Neuronal stem cell (in vitro differentiated cells): ENCODE results near the gene RPRD2.

Experiments used
- DNase-seq: peaks from one replicate; pipeline ENCODE4 v3.0.0-alpha.2; 2013; ENCODE audit warnings: low spot score
- H2AFZ ChIP-seq: one replicate; pipeline ENCODE4 v1.6.1; 2013; ENCODE audit warnings: mild to moderate bottlenecking, low read length, inconsistent platforms
- H2AK5ac ChIP-seq: 2 replicates; pipeline ENCODE4 v1.6.1; 2013; ENCODE audit warnings: low read depth, mild to moderate bottlenecking, inconsistent platforms, low read length, moderate library complexity, mixed read lengths
- H2BK120ac ChIP-seq: 2 replicates; pipeline ENCODE4 v1.6.1; 2013; ENCODE audit warnings: low read depth, mild to moderate bottlenecking, inconsistent platforms, low read length, moderate library complexity, mixed read lengths
- H2BK12ac ChIP-seq: one replicate; pipeline ENCODE4 v1.6.1; 2013; ENCODE audit warnings: low read length, inconsistent platforms
- H2BK15ac ChIP-seq: 2 replicates; pipeline ENCODE4 v1.6.1; 2013; ENCODE audit warnings: mild to moderate bottlenecking, low read length, inconsistent platforms, mixed read lengths
- H2BK5ac ChIP-seq: one replicate; pipeline ENCODE4 v1.6.1; 2013; ENCODE audit warnings: inconsistent platforms, mild to moderate bottlenecking, low read length, moderate library complexity
- H3K14ac ChIP-seq: one replicate; pipeline ENCODE4 v1.6.1; 2013; ENCODE audit warnings: low read length, inconsistent platforms
- H3K18ac ChIP-seq: 2 replicates; pipeline ENCODE4 v1.6.1; 2013; ENCODE audit warnings: low read length, inconsistent platforms
- H3K23ac ChIP-seq: 2 replicates; pipeline ENCODE4 v1.6.1; 2013; ENCODE audit warnings: low read depth, mild to moderate bottlenecking, mixed read lengths, low read length, inconsistent platforms; ENCODE audit not compliant: poor library complexity
- H3K27ac ChIP-seq: replicated peaks from 3 replicates; pipeline ENCODE4 v1.5.1; 2013; ENCODE audit warnings: low read length, inconsistent platforms
- H3K27me3 ChIP-seq, 3 experiments: 2 replicates each; pipeline ENCODE4 v1.6.1; 2013; ENCODE audit warnings: low read length in 3 of 3, mild to moderate bottlenecking in 2 of 3, inconsistent platforms in 1 of 3, low read depth in 1 of 3, mixed read lengths in 1 of 3, moderate library complexity in 1 of 3; ENCODE audit not compliant: control insufficient read depth in 3 of 3, insufficient read depth in 3 of 3
- H3K36me3 ChIP-seq, 2 donors: replicated peaks in 1 of 2; 2 replicates each; pipeline ENCODE4 v1.6.1; 2013; ENCODE audit warnings: low read length in 2 of 2; ENCODE audit not compliant: control insufficient read depth in 2 of 2, insufficient read depth in 2 of 2
- H3K4ac ChIP-seq: 2 replicates; pipeline ENCODE4 v1.6.1; 2013; ENCODE audit warnings: inconsistent platforms, mild to moderate bottlenecking, low read length, moderate library complexity
- H3K4me1 ChIP-seq, 2 donors: 1 replicate in 1 of 2; 2 replicates in 1 of 2; pipeline ENCODE4 v1.6.1; 2013; ENCODE audit warnings: low read length in 2 of 2, low read depth in 1 of 2; ENCODE audit not compliant: control insufficient read depth in 2 of 2, insufficient read depth in 1 of 2
- H3K4me2 ChIP-seq: one replicate; pipeline ENCODE4 v1.6.1; 2013; ENCODE audit warnings: mild to moderate bottlenecking, low read length, inconsistent platforms; ENCODE audit not compliant: insufficient read depth, poor library complexity, severe bottlenecking
- H3K4me3 ChIP-seq, 2 donors: 2 replicates each; pipeline ENCODE4 v1.5.1; 2013; ENCODE audit warnings: low read length in 2 of 2, mild to moderate bottlenecking in 2 of 2, inconsistent platforms in 1 of 2, moderate library complexity in 1 of 2
- H3K79me1 ChIP-seq: one replicate; pipeline ENCODE4 v1.6.1; 2013; ENCODE audit warnings: low read depth, mild to moderate bottlenecking, inconsistent platforms, low read length, moderate library complexity
- H3K9ac ChIP-seq: one replicate; pipeline ENCODE4 v1.6.1; 2013; ENCODE audit warnings: mild to moderate bottlenecking, low read depth, low read length, inconsistent platforms; ENCODE audit not compliant: poor library complexity
- H3K9me3 ChIP-seq, 2 donors: replicated peaks in 1 of 2; 2 replicates each; pipeline versions ENCODE3 to v1.6.1; 2013; ENCODE audit warnings: low read length in 2 of 2, mild to moderate bottlenecking in 2 of 2, inconsistent platforms in 1 of 2, low read depth in 1 of 2, mixed read lengths in 1 of 2, moderate library complexity in 1 of 2; ENCODE audit not compliant: control insufficient read depth in 2 of 2, insufficient read depth in 1 of 2
- H4K8ac ChIP-seq: one replicate; pipeline ENCODE4 v1.6.1; 2013; ENCODE audit warnings: low read depth, mild to moderate bottlenecking, inconsistent platforms, low read length, moderate library complexity
- H4K91ac ChIP-seq: one replicate; pipeline ENCODE4 v1.6.1; 2013; ENCODE audit warnings: low read length, low read depth, mild to moderate bottlenecking, inconsistent platforms; ENCODE audit not compliant: poor library complexity
- WGBS, 2 donors: extraction: QIAGEN DNeasy Blood & Tissue Kit; methylation state at CpG; one replicate each; pipeline ENCODE4 v1.1.7; 2013; ENCODE audit warnings: missing lambda C conversion rate in 2 of 2, mixed read lengths in 1 of 2; ENCODE audit not compliant: insufficient read length in 2 of 2, insufficient replicate concordance in 1 of 2; ENCODE audit errors: extremely low coverage in 2 of 2; 5-methylcytosine and 5-hydroxymethylcytosine counted together

Gene RPRD2

GRCh38 chr1:150429805-150430204 is 65.9 kb downstream of the RPRD2 start:
- no CpG with 5 or more reads among the region's 3 CpGs for WGBS, 2 donors

GRCh38 chr1:150441121-150441520 is 77.2 kb downstream of the RPRD2 start:
- no peak overlapping the region for H3K18ac ChIP-seq
- no peak overlapping the region for H3K23ac ChIP-seq
- H2BK15ac ChIP-seq = no peak overlapping the region
- no peaks in the 10 kb centered on the region for H3K4me1 ChIP-seq
- no peak overlapping the region for H2AK5ac ChIP-seq
- H2BK120ac ChIP-seq = no peak overlapping the region
- no peak overlapping the region for H2BK5ac ChIP-seq
- no peak overlapping the region for H3K14ac ChIP-seq
- no peaks in the 10 kb centered on the region for H3K9me3 ChIP-seq
- H3K4me2 ChIP-seq = no peak overlapping the region
- H3K9ac ChIP-seq = no peak overlapping the region
- 100% methylated on average over 1 of the region's 2 CpGs for WGBS, 2 donors
- DNase-seq = no peak
- peaks cover 2% of the 10 kb centered on the region for H3K79me1 ChIP-seq
- H2AFZ ChIP-seq = no peak overlapping the region
- no peak overlapping the region for H3K27ac ChIP-seq
- H3K4ac ChIP-seq = no peak overlapping the region
- H2BK12ac ChIP-seq = no peak overlapping the region
- H4K91ac ChIP-seq = no peak overlapping the region
- no peak overlapping the region for H4K8ac ChIP-seq
- no peak overlapping the region for H3K4me3 ChIP-seq
- no peaks in the 10 kb centered on the region for H3K27me3 ChIP-seq
- H3K36me3 ChIP-seq = peaks cover 7 to 86% of the 10 kb centered on the region in 2 donors

More at GRCh38 chr1:150429805-150430204, 65.9 kb downstream of the RPRD2 start:
- Histone ChIP-seq H2BK12ac (no peak overlapping the region), H3K18ac (no peak overlapping the region), H4K91ac (no peak overlapping the region), H3K36me3 (peaks cover 4 to 67% of the 10 kb centered on the region in 2 donors), H2BK120ac (no peak overlapping the region), H3K27me3 (no peaks in the 10 kb centered on the region), H4K8ac (no peak overlapping the region), H3K9me3 (no peaks in the 10 kb centered on the region), H3K14ac (no peak overlapping the region), H2BK5ac (no peak overlapping the region), H3K23ac (no peak overlapping the region), H3K4me3 (no peak overlapping the region), H3K4me2 (no peak overlapping the region), H2AFZ (no peak overlapping the region), H3K9ac (no peak overlapping the region), H3K79me1 (no peaks in the 10 kb centered on the region), H3K27ac (no peak overlapping the region), H3K4me1 (no peaks in the 10 kb centered on the region), H2AK5ac (no peak overlapping the region), H3K4ac (no peak overlapping the region), H2BK15ac (no peak overlapping the region)
- DNase-seq = no peak

DNA sequence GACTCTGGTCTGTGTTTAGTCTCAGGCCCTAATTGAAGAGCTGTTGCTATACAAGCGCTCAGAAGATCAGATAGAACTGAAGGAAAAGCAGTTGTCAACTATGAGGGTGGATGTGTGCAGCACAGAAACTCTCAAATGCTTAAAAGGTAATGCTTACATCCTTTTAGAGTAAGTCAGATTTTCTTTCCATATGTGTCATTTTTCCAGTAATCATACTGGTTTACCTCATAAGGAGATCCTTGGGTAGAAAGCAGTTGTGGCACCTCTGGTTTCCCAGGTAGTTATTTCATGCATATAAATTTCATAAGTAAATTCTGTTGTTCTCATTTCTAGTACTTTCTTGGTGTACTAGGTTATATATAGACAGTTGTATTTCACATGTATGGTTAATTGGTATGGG is 80.3 kb downstream of the RPRD2 start:
- no peaks in the 10 kb centered on the region for H3K27me3 ChIP-seq
- H3K36me3 ChIP-seq = peaks cover 12 to 97% of the 10 kb centered on the region in 2 donors
- H4K8ac ChIP-seq = no peak overlapping the region
- H2BK120ac ChIP-seq = no peak overlapping the region
- H3K4me2 ChIP-seq = no peak overlapping the region
- no peak overlapping the region for H2BK5ac ChIP-seq
- no peaks in the 10 kb centered on the region for H3K4me1 ChIP-seq
- H2BK15ac ChIP-seq = no peak overlapping the region
- H3K79me1 ChIP-seq = no peaks in the 10 kb centered on the region
- no peak overlapping the region for H2BK12ac ChIP-seq
- H3K9ac ChIP-seq = no peak overlapping the region
- H3K4ac ChIP-seq = no peak overlapping the region
- H3K23ac ChIP-seq = no peak overlapping the region
- DNase-seq = no peak
- no peaks in the 10 kb centered on the region for H3K9me3 ChIP-seq
- WGBS, 2 donors = no CpG with 5 or more reads among the region's 1 CpG
- no peak overlapping the region for H3K18ac ChIP-seq
- H3K4me3 ChIP-seq = no peak overlapping the region
- H3K14ac ChIP-seq = no peak overlapping the region
- H2AFZ ChIP-seq = no peak overlapping the region
- no peak overlapping the region for H4K91ac ChIP-seq
- H2AK5ac ChIP-seq = no peak overlapping the region
- H3K27ac ChIP-seq = no peak overlapping the region

- Histone ChIP-seq H3K4me2 (no peak overlapping the region), H3K36me3 (peaks cover 11 to 87% of the 10 kb centered on the region in 2 donors), H3K4me3 (no peak overlapping the region), H4K91ac (no peak overlapping the region), H3K9me3 (no peaks in the 10 kb centered on the region), H3K9ac (no peak overlapping the region), H3K4me1 (no peaks in the 10 kb centered on the region), H2BK120ac (no peak overlapping the region), H3K79me1 (no peaks in the 10 kb centered on the region), H2AK5ac (no peak overlapping the region), H3K27ac (no peak overlapping the region), H3K14ac (no peak overlapping the region), H2BK12ac (no peak overlapping the region), H2BK15ac (no peak overlapping the region), H3K23ac (no peak overlapping the region), H3K27me3 (no peaks in the 10 kb centered on the region), H3K4ac (no peak overlapping the region), H4K8ac (no peak overlapping the region), H2AFZ (no peak overlapping the region), H2BK5ac (no peak overlapping the region), H3K18ac (no peak overlapping the region)
- no peak for DNase-seq
- WGBS, 2 donors = no CpG with 5 or more reads among the region's 4 CpGs
These were observed 92.2 kb downstream of the RPRD2 start for GRCh38 chr1:150456146-150456647.
